Activated naive CD4-positive, alpha-beta T cell treated with anti-CD3 and anti-CD28 coated beads, Interleukin-2, amount 50 U/mL, for 24 hours (primary cell): ENCODE measurements around the gene BMPR1B.
"Not testable (repeated sequence)": the region's sequence is repeated elsewhere in the genome, so short reads cannot be mapped to it uniquely, and the experiment has no call there.

Experiments used
- H3K27ac Mint-ChIP-seq: one replicate; pipeline ENCODE4 v1.8.0; 2021; ENCODE audit warnings: mild to moderate bottlenecking, mixed read lengths
- H3K27me3 Mint-ChIP-seq: one replicate; pipeline ENCODE4 v1.8.0; 2021; ENCODE audit warnings: mixed read lengths
- H3K36me3 Mint-ChIP-seq: one replicate; pipeline ENCODE4 v1.8.0; 2021; ENCODE audit warnings: mixed read lengths
- H3K4me1 Mint-ChIP-seq: one replicate; pipeline ENCODE4 v1.8.0; 2021; ENCODE audit warnings: mixed read lengths
- H3K4me3 Mint-ChIP-seq: one replicate; pipeline ENCODE4 v1.8.0; 2021; ENCODE audit warnings: mild to moderate bottlenecking, mixed read lengths
- H3K9me3 Mint-ChIP-seq: one replicate; pipeline ENCODE4 v1.8.0; 2021; ENCODE audit warnings: mixed read lengths

Gene BMPR1B

DNA sequence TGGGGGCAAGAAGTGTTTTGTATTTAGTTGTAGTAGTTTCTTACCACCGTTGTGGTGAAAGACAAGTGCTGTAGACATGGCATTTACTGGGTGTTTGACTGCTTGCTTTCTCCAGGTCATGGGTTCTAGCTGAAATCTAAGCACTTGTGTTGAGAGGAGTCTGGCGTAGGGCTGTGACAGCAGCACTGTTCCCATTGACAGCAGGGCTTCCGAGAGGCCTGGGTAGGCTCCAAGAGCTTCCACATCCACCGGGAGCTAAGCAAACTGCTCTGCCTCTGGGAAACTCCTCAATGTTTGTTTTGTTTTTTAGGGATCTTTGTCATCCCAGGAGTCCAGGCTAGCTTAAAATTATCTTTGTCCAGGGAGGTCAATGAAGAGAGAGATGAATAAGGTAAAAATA lies 44.3 kb downstream of the BMPR1B start:
- Mint-ChIP-seq H3K4me1 (no peaks in the 10 kb centered on the region), H3K36me3 (no peaks in the 10 kb centered on the region), H3K27ac (no peak overlapping the region), H3K9me3 (no peaks in the 10 kb centered on the region), H3K27me3 (no peaks in the 10 kb centered on the region), H3K4me3 (no peak overlapping the region)

DNA sequence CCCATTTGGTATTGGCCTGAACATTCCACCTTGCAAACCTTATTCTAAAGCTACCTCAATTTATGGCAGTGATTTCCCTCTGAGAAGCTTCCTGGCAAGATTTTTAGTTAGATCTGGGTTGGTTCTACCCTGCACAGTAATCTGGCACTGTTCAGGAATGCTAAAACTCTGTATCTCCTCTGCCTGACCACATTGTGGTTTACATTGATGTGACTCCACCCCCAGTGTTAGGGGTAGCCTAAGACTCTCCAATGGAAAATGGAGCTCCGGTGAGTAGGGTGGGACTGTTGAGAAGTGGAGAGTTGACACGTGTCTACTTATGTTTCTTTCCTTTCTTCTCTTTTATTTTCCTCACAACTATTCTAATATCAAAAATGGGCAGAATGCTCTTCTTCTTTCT lies 45.4 kb downstream of the BMPR1B start:
- Mint-ChIP-seq H3K36me3 (no peaks in the 10 kb centered on the region), H3K4me1 (no peaks in the 10 kb centered on the region), H3K27me3 (no peaks in the 10 kb centered on the region), H3K4me3 (no peak overlapping the region), H3K27ac (no peak overlapping the region), H3K9me3 (no peaks in the 10 kb centered on the region)

DNA sequence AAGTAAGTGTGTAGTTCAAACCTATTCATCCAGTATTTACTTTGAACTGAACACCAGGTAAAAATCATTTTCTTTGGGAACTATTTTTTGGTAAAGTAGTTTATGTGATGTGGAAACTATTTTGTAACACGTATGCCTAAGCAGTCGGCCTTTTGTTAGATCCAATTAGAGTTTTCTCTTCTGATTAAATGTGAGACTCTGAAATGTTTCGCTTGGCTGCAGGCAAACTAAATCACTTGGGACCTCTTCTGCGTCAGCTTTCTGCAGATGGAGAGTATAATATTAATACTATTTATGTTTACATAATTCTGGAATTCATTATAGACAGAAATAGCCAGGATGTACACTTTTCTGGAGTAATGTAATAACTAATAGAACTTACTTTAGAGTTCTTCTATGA lies 46.9 kb downstream of the BMPR1B start:
- H3K9me3 Mint-ChIP-seq: no peaks in the 10 kb centered on the region
- no peaks in the 10 kb centered on the region for H3K27me3 Mint-ChIP-seq
- H3K4me1 Mint-ChIP-seq: no peaks in the 10 kb centered on the region
- no peak overlapping the region for H3K4me3 Mint-ChIP-seq
- no peaks in the 10 kb centered on the region for H3K36me3 Mint-ChIP-seq
- no peak overlapping the region for H3K27ac Mint-ChIP-seq

DNA sequence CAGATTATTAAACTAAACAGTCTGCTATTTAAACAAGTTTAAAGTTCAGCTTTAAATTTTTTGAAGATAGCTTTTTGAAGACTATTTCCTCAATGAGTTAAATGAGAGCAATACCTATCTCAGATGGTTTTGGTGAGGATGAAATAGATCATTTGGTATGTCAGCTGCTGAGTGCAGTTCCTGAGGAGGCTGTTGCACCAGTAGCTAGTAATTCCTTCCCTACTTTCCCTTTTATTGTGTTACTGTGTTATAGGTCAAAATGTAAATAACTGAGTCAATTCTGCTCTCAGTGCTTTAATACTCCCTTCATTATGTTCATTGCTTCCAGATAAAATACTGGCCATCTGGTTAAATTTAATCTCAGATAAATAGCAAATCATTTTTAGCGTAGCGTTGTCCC lies 48.6 kb downstream of the BMPR1B start:
- Mint-ChIP-seq H3K36me3 (no peaks in the 10 kb centered on the region), H3K4me3 (no peak overlapping the region), H3K4me1 (no peaks in the 10 kb centered on the region), H3K27ac (no peak overlapping the region), H3K27me3 (no peaks in the 10 kb centered on the region), H3K9me3 (no peaks in the 10 kb centered on the region)

DNA sequence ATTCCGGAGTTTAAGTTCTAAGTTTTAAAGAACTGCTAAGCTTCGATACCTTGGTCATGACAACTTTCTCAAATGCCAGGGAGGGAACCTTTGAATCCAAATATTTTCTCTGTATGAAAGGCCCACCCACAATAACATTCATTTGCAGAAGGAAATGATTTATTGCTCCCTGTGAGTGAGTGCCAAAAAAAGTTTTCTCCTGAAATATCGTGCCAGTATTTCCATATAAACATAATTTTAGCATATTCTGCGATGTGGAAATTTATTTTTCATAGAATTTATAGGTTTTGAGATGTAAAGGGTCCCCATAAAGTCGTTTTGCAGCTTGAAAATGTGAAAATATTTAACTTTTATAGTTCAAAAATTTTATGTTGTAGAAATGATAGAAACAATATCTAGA lies 53.9 kb downstream of the BMPR1B start:
- H3K4me3 Mint-ChIP-seq: no peak overlapping the region
- H3K36me3 Mint-ChIP-seq: no peaks in the 10 kb centered on the region
- H3K4me1 Mint-ChIP-seq: no peaks in the 10 kb centered on the region
- H3K27me3 Mint-ChIP-seq: peaks cover 2% of the 10 kb centered on the region
- no peaks in the 10 kb centered on the region for H3K9me3 Mint-ChIP-seq
- no peak overlapping the region for H3K27ac Mint-ChIP-seq

DNA sequence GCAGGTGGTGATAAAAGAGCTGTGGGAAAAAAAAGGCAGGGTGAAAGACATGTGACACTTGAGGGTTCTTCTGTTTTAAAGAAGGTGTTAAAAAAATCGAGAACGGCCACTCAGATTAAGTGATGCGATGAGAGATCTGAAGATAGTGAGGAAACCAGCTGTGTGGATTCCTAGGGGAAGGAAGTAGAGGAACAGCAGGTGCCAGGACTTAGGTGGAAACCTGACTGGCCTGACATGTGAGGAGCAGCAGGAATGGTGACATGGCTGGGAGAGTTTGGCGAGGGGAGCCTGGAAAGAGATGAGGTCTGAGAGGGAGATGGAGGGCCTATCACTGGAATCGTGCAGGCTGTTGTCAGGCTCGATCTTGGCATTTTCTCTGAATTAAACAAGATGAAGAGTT lies 55.5 kb downstream of the BMPR1B start:
- Mint-ChIP-seq H3K9me3 (no peaks in the 10 kb centered on the region), H3K4me1 (no peaks in the 10 kb centered on the region), H3K36me3 (no peaks in the 10 kb centered on the region), H3K27ac (no peak overlapping the region), H3K4me3 (no peak overlapping the region), H3K27me3 (peaks cover 2% of the 10 kb centered on the region)

DNA sequence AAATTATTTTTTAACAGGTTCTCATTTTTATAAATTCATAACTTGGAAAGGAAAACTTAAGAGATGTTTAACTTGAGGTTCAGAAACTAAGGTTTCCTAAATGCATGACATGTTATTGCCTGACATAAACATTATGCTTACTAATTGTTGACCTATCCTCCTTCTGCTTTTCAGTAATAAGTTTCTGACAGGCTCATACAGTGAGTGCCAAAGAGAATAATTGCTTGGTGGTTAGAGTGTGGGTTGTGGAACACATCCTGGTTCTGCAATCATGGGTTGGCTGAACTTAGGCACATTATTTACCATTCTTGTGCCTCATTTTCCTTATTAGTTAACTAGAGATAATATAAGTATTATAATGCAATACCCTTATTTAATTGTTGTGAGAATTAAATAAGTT lies 56.5 kb downstream of the BMPR1B start:
- no peak overlapping the region for H3K27ac Mint-ChIP-seq
- no peak overlapping the region for H3K4me3 Mint-ChIP-seq
- H3K36me3 Mint-ChIP-seq: no peaks in the 10 kb centered on the region
- no peaks in the 10 kb centered on the region for H3K9me3 Mint-ChIP-seq
- peaks cover 2% of the 10 kb centered on the region for H3K27me3 Mint-ChIP-seq
- H3K4me1 Mint-ChIP-seq: no peaks in the 10 kb centered on the region

DNA sequence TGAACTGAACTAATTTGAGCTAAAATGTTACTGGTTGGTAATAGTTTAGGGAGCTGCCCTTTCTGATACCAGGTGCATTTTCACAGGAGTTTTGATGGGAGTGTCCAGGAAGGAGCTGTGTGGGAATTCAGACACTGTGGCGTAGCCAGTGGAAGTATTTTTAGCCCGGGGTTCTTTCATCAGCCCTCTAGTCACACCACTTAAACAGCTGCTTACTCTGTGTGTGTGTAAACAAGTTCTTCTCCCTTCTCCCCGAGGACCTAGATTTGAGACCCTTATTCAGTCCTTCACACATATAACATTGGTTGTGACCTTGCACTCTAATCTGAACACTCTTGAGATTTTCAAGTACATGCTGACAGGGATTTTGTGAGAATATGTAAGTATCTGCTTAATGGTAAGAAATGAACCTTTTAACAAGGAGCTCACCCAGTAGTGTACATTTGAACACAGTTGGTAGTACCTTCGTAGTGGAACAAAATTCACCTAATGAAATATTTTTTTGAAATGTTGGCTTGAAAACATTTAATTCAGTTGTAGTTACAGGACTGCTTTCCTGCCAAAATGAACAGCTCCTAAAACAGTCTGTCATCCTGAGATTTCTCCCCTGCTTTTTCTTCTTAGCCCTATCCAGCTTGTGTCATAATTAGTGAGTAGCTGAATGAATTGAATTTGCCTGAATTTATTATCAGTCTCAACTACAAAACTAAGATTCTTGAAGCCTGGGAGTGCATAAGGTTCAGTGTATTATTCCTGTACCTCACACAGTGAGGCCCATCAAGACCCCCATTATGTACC lies 61.8 kb downstream of the BMPR1B start:
- Mint-ChIP-seq H3K27ac (no peak overlapping the region), H3K4me1 (no peaks in the 10 kb centered on the region), H3K9me3 (no peaks in the 10 kb centered on the region), H3K27me3 (no peaks in the 10 kb centered on the region), H3K36me3 (no peaks in the 10 kb centered on the region), H3K4me3 (no peak overlapping the region)

DNA sequence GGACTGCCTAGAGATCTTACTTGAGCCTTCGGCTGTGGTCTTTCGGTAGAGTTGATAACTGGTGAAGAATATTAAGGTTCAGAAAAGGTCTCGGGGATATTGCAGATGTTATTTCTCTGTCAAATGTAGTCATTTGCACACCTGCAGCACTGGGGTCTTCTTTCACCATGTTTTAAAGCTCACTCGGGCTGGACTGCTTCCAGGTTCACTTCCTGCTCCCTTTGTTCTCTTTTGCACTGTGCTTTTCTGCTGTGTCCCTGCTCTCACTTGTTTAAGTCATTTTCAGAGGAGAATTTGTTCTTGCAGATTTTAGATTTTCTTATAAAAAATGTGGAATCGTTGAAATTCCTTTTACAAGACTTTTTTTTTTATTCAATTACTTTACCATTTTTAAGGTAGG lies 68.5 kb downstream of the BMPR1B start:
- H3K9me3 Mint-ChIP-seq: no peaks in the 10 kb centered on the region
- no peak overlapping the region for H3K27ac Mint-ChIP-seq
- no peaks in the 10 kb centered on the region for H3K27me3 Mint-ChIP-seq
- H3K36me3 Mint-ChIP-seq: no peaks in the 10 kb centered on the region
- H3K4me3 Mint-ChIP-seq: no peak overlapping the region
- H3K4me1 Mint-ChIP-seq: no peaks in the 10 kb centered on the region

DNA sequence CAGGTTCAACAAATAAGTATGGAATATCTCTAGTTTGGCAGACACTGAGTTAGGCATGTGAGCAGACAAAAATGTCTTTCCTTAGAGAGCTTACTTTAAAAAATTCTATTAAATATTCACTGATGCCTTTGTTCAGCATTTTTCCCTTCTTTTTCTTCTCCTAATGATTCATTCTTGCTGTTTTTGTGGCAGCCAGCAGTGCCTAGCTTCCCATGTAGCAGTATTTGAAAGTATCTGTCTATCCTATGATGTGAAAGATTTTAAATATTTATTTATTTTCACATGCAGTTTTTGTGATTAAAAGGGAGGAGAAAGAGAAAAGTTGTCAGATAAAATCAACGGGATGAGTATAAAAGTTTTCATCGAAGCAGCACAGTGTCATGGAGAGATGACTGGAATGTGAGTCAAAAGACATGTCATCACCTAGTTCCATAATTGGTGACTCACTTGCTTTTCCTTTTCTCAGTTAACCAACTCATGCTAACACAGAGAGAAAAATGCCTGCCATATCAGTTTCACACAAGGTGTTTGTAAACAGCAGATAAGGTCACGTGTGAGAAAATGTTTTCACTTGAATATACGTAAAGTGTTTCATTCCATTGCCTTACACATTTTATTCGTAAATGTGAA lies 69.8 kb downstream of the BMPR1B start:
- no peaks in the 10 kb centered on the region for H3K4me1 Mint-ChIP-seq
- no peak overlapping the region for H3K27ac Mint-ChIP-seq
- no peaks in the 10 kb centered on the region for H3K9me3 Mint-ChIP-seq
- no peaks in the 10 kb centered on the region for H3K36me3 Mint-ChIP-seq
- H3K27me3 Mint-ChIP-seq: no peaks in the 10 kb centered on the region
- no peak overlapping the region for H3K4me3 Mint-ChIP-seq

DNA sequence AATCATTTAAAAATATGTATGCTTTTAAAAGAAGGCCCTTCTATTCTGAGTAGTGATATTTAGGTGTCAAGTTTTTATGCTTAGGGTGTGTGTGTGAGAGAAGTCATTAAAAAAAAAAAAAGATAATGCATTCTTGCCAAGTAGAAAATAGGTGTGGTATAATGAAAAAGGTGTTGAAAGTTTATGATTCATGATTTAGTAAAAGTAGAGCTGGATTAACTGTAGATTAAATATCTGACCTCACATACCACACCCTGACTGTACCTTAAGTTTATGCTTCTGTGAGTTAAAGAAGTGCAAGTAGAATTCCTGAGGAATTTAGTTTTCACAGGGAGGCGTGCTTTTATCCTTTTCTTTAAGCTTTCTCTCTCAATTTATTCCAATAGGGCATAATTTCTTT lies 71.1 kb downstream of the BMPR1B start:
- Mint-ChIP-seq H3K36me3 (no peaks in the 10 kb centered on the region), H3K27ac (no peak overlapping the region), H3K4me1 (no peaks in the 10 kb centered on the region), H3K4me3 (no peak overlapping the region), H3K27me3 (no peaks in the 10 kb centered on the region), H3K9me3 (no peaks in the 10 kb centered on the region)

DNA sequence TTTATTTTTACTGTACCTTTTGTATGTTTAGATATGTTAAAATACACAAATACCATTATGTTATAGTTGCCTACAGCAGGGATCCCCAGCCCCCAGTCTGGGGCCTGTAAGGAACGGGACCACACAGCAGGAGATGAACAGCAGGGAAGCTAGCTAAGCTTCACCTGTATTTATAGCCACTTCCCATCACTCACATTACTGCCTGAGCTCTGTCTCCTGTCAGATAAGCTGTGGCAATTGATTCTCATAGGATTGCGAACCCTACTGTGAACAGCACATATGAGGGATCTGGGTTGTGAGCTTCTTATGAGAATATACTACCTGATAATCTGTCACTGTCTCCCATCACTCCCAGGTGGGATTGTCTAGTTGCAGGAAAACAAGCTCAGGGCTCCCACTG lies 73.9 kb downstream of the BMPR1B start:
- H3K9me3 Mint-ChIP-seq: no peaks in the 10 kb centered on the region
- H3K4me3 Mint-ChIP-seq: no peak overlapping the region
- H3K27me3 Mint-ChIP-seq: no peaks in the 10 kb centered on the region
- no peak overlapping the region for H3K27ac Mint-ChIP-seq
- H3K4me1 Mint-ChIP-seq: no peaks in the 10 kb centered on the region
- H3K36me3 Mint-ChIP-seq: no peaks in the 10 kb centered on the region

DNA sequence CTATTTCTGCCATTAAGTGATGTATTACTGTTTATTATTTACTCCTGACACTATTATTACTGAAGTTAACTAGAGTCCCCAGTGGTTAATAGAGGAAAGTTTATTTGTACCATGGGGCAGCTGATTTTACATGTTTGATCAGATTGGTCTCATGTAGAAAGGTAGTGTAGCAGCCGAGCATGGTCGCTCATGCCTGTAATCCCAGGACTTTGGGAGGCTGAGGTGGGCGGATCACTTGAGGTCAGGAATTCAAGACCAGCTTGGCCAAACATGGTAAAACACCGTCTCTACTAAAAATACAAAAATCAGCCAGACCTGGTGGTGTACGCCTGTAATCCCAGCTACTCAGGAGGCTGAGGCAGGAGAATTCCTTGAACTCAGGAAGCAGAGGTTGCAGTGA lies 74.6 kb downstream of the BMPR1B start:
- not testable (repeated sequence) for H3K9me3 Mint-ChIP-seq, H3K4me3 Mint-ChIP-seq, H3K4me1 Mint-ChIP-seq, H3K27ac Mint-ChIP-seq, H3K27me3 Mint-ChIP-seq, H3K36me3 Mint-ChIP-seq

DNA sequence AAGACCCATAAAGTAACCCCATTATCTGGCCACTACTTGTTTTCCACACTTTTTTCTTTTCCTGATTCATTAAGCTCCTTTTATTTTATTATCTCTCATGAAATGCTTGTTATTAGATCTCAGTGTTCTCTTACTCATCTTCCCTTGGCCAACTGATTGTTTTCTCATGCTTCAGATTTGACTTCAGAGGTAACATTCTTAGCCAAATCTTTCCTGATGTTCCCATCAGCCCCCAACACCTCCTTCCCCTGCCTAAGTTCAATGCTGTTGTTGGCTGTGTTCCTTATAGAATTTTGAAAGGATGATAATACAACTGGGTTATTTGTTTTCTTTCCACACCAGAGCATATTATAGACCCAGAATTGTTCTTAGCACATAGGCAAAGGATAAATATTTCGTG lies 75.6 kb downstream of the BMPR1B start:
- no peak overlapping the region for H3K4me3 Mint-ChIP-seq
- no peaks in the 10 kb centered on the region for H3K27me3 Mint-ChIP-seq
- no peaks in the 10 kb centered on the region for H3K9me3 Mint-ChIP-seq
- no peak overlapping the region for H3K27ac Mint-ChIP-seq
- H3K36me3 Mint-ChIP-seq: no peaks in the 10 kb centered on the region
- H3K4me1 Mint-ChIP-seq: no peaks in the 10 kb centered on the region

DNA sequence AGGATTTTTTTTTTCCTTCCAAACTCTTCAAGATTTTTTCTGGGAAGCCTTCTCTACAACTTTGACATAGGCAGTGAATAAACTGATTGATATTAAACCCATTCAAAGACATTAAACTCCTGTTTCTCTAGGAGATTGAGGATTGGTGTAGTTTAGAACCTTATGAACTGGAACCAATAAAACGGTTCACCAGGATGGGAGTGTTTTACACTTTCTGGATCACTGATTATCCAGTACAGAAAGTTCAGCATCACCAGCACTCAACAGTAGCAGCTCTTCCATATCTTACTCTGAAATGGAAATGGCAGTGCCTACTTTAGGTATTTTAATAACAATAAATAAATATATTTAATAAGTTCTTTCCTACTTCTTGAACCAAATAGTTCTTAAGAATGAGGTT lies 76.7 kb downstream of the BMPR1B start:
- H3K9me3 Mint-ChIP-seq: no peaks in the 10 kb centered on the region
- H3K4me1 Mint-ChIP-seq: no peaks in the 10 kb centered on the region
- H3K27ac Mint-ChIP-seq: no peak overlapping the region
- H3K27me3 Mint-ChIP-seq: no peaks in the 10 kb centered on the region
- no peak overlapping the region for H3K4me3 Mint-ChIP-seq
- H3K36me3 Mint-ChIP-seq: no peaks in the 10 kb centered on the region

DNA sequence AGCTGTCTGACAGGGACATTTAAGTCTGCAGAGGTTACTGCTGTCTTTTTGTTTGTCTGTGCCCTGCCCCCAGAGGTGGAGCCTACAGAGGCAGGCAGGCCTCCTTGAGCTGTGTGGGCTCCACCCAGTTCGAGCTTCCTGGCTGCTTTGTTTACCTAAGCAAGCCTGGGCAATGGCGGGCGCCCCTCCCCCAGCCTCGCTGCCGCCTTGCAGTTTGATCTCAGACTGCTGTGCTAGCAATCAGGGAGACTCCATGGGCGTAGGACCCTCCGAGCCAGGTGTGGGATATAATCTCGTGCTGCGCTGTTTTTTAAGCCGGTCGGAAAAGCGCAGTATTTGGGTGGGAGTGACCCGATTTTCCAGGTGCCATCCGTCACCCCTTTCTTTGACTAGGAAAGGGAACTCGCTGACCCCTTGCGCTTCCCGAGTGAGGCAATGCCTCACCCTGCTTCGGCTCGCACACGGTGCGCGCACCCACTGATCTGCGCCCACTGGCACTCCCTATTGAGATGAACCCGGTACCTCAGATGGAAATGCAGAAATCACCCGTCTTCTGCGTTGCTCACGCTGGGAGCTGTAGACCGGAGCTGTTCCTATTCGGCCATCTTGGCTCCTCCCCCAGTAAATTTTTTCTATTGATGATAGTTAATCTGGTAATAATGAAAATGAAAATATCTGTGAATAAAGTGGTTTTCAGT lies 83.6 kb downstream of the BMPR1B start:
- H3K36me3 Mint-ChIP-seq, H3K9me3 Mint-ChIP-seq: not testable (repeated sequence)

More for the DNA sequence above, 83.6 kb downstream of the BMPR1B start:
- H3K27ac Mint-ChIP-seq, H3K27me3 Mint-ChIP-seq, H3K4me3 Mint-ChIP-seq, H3K4me1 Mint-ChIP-seq: not testable (repeated sequence)
